GM23338 (cell line): ENCODE data around the gene PRKCH. TPM values are rescaled to one million over a fixed set of nuclear protein-coding genes. Genes with fewer than 3 reads are reported as not detected.

Source experiments
- ATAC-seq: fragments of 200-7000 bp; cut with Tn5 transposase; 3 replicates; pipeline ENCODE4 v1.9.1; 2020
- DNase-seq: peaks from one replicate; pipeline ENCODE4 v3.0.0-alpha.2; 2015; ENCODE audit warnings: low spot score
- H2AFZ ChIP-seq: fragments of 200-600 bp; sonication (generic); 2 replicates; pipeline ENCODE4 v1.8.0; 2016; ENCODE audit warnings: antibody characterized with exemption, mild to moderate bottlenecking, moderate library complexity
- H3F3A ChIP-seq: fragments of 200-600 bp; sonication (generic); replicated peaks from 2 replicates; pipeline ENCODE4 v1.8.0; 2017; ENCODE audit warnings: antibody characterized with exemption, mixed run types, low read depth
- H3K27ac ChIP-seq: fragments of 200-600 bp; sonication (generic); 2 replicates; pipeline ENCODE4 v1.6.1; 2016; ENCODE audit warnings: low read depth
- H3K27me3 ChIP-seq: fragments of 200-600 bp; sonication (generic); 2 replicates; pipeline ENCODE4 v1.8.0; 2016; ENCODE audit warnings: mild to moderate bottlenecking, mixed run types, moderate library complexity; ENCODE audit not compliant: insufficient read depth
- H3K36me3 ChIP-seq: fragments of 200-600 bp; sonication (generic); 2 replicates; pipeline ENCODE4 v1.8.0; 2016; ENCODE audit warnings: mild to moderate bottlenecking; ENCODE audit not compliant: insufficient read depth
- H3K4me1 ChIP-seq: fragments of 200-600 bp; sonication (generic); 2 replicates; pipeline ENCODE4 v1.8.0; 2016; ENCODE audit warnings: mild to moderate bottlenecking, moderate library complexity; ENCODE audit not compliant: insufficient read depth
- H3K4me2 ChIP-seq: fragments of 200-600 bp; sonication (generic); 2 replicates; pipeline ENCODE4 v1.7.1; 2017; ENCODE audit warnings: mixed run types
- H3K4me3 ChIP-seq: fragments of 200-600 bp; sonication (generic); 2 replicates; pipeline ENCODE4 v1.6.1; 2016; ENCODE audit warnings: mixed run types
- H3K79me2 ChIP-seq: fragments of 200-600 bp; sonication (generic); replicated peaks from 2 replicates; pipeline ENCODE4 v1.8.0; 2017; ENCODE audit warnings: mild to moderate bottlenecking; ENCODE audit not compliant: insufficient read depth
- H3K9me2 ChIP-seq: fragments of 200-600 bp; sonication (generic); 2 replicates; pipeline ENCODE4 v1.8.0; 2017; ENCODE audit not compliant: insufficient read depth
- H4K20me1 ChIP-seq: fragments of 200-600 bp; sonication (generic); replicated peaks from 2 replicates; pipeline ENCODE4 v1.8.0; 2017; ENCODE audit warnings: mild to moderate bottlenecking; ENCODE audit not compliant: insufficient read depth
- H3K27ac Mint-ChIP-seq: 2 replicates; pipeline ENCODE4 v1.8.0; 2020; ENCODE audit warnings: inconsistent platforms, mild to moderate bottlenecking, moderate library complexity, mixed read lengths
- H3K27me3 Mint-ChIP-seq: 3 replicates; pipeline ENCODE4 v1.8.0; 2022; ENCODE audit warnings: low read depth, mild to moderate bottlenecking, moderate library complexity, mixed read lengths, inconsistent platforms; ENCODE audit not compliant: insufficient read depth, poor library complexity
- H3K36me3 Mint-ChIP-seq: 3 replicates; pipeline ENCODE4 v1.8.0; 2021; ENCODE audit warnings: low read depth, mild to moderate bottlenecking, inconsistent platforms, moderate library complexity, mixed read lengths
- H3K4me1 Mint-ChIP-seq: 3 replicates; pipeline ENCODE4 v1.8.0; 2020; ENCODE audit warnings: mild to moderate bottlenecking, inconsistent platforms, mixed read lengths
- H3K4me3 Mint-ChIP-seq: 3 replicates; pipeline ENCODE4 v1.8.0; 2021; ENCODE audit warnings: moderate library complexity, mild to moderate bottlenecking, inconsistent platforms, mixed read lengths
- H3K9me3 Mint-ChIP-seq: 3 replicates; pipeline ENCODE4 v1.8.0; 2020; ENCODE audit warnings: moderate library complexity, mild to moderate bottlenecking, inconsistent platforms, mixed read lengths
- CREB1 ChIP-seq: fragments of 250-450 bp; sonication (Bioruptor Pico); IDR thresholded peaks from 2 replicates; pipeline ENCODE4 v1.5.0; 2020; ENCODE audit warnings: low read depth, mild to moderate bottlenecking, moderate library complexity
- EZH2 ChIP-seq: fragments of 200-600 bp; sonication (generic); IDR thresholded peaks from one replicate; pipeline ENCODE4 v1.8.0; 2017; ENCODE audit warnings: antibody characterized with exemption, mild to moderate bottlenecking, low read depth; ENCODE audit not compliant: unreplicated experiment
- EZH2phosphoT487 ChIP-seq: fragments of 200-600 bp; sonication (generic); IDR thresholded peaks from one replicate; pipeline ENCODE4 v1.8.1; 2018; ENCODE audit warnings: antibody characterized with exemption; ENCODE audit not compliant: unreplicated experiment
- JUNB ChIP-seq: IDR thresholded peaks from one replicate; pipeline ENCODE4 v1.6.1; 2016; ENCODE audit warnings: antibody characterized with exemption; ENCODE audit not compliant: unreplicated experiment
- NANOG ChIP-seq: IDR thresholded peaks from 2 replicates; pipeline ENCODE4 v1.6.1; 2016; ENCODE audit warnings: antibody characterized with exemption, borderline replicate concordance
- POLR2AphosphoS5 ChIP-seq: IDR thresholded peaks from 2 replicates; pipeline ENCODE4 v1.6.1; 2016; ENCODE audit warnings: antibody characterized with exemption, low read depth
- STAT1 ChIP-seq: IDR thresholded peaks from one replicate; pipeline ENCODE4 v1.6.1; 2016; ENCODE audit warnings: antibody characterized with exemption; ENCODE audit not compliant: unreplicated experiment
- ZNF114 ChIP-seq: fragments of 250-450 bp; sonication (Bioruptor Pico); IDR thresholded peaks from 2 replicates; pipeline ENCODE4 v1.5.0; 2020; ENCODE audit warnings: mild to moderate bottlenecking, moderate library complexity
- ZNF331 ChIP-seq: fragments of 250-450 bp; sonication (Bioruptor Pico); IDR thresholded peaks from 2 replicates; pipeline ENCODE4 v1.5.0; 2020; ENCODE audit warnings: low read depth, mild to moderate bottlenecking, moderate library complexity
- ZNF462 ChIP-seq: fragments of 250-450 bp; sonication (Bioruptor Pico); IDR thresholded peaks from 2 replicates; pipeline ENCODE4 v1.5.0; 2020; ENCODE audit warnings: mild to moderate bottlenecking, moderate library complexity
- polyA plus RNA-seq: library from polyadenylated mRNA; unstranded; fragments of >200 nt; fragmentation: Nextera tagmentation; extraction: Ambion mirVana; gene quantifications from 2 replicates; pipeline ENCODE4 v1.2.1, GENCODE V29; 2016
- total RNA-seq: library from RNA; depleted of rRNA; stranded (reverse); fragments of >200 nt; shearing (Covaris generic); gene quantifications from 2 replicates; pipeline ENCODE4 v1.2.3, GENCODE V29; 2014
- TF ChIP-seq, protein P1 (sequence below): IDR thresholded peaks from one replicate; pipeline ENCODE4 v1.6.1; 2018; ENCODE audit warnings: antibody characterized with exemption; ENCODE audit not compliant: unreplicated experiment
- TF ChIP-seq, protein P2 (sequence below): IDR thresholded peaks from 2 replicates; pipeline ENCODE4 v1.6.1; 2016; ENCODE audit warnings: antibody characterized with exemption
- TF ChIP-seq, protein P3 (sequence below), 2 experiments: fragments of 200-600 bp in 1 of 2; sonication (generic) in 1 of 2; conservative IDR thresholded peaks; 2 replicates each; pipeline versions ENCODE4 v1.5.1 to v1.6.1; 2016 to 2017; ENCODE audit warnings: antibody characterized with exemption in 2 of 2, low read depth in 2 of 2, mild to moderate bottlenecking in 2 of 2, moderate library complexity in 1 of 2

The PRKCH gene
- total and polyA plus RNA-seq, 2 experiments from 2014 or later, result 5.4 to 10.1 TPM

DNA sequence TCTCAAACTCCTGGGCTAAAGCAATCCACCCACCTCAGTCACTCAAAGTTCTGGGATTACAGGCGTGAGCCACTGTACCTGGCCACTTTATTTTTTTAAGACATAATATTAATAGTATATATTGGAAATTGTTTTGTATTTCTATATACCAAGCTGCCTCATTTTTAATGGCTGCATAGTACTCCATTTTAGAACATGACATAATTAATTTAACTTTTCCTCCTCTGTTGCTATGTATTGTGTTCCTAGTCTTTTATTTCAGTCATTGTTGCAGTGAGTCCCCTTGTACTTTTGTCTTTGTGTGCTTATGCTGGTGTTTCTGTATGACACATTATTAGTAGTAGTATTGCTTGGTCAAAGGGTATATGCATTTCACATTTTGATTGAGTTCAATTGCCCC is 138.7 kb downstream of the PRKCH start:
- H3K27me3 Mint-ChIP-seq, result no peaks in the 10 kb centered on the region
- DNase-seq, result no peak
- Histone ChIP-seq H3K79me2 (no peaks in the 10 kb centered on the region), H3K4me1 (peaks cover 11% of the 10 kb centered on the region), H2AFZ (no peak overlapping the region), H3K27ac (no peak overlapping the region), H3F3A (no peaks in the 10 kb centered on the region), H3K27me3 (no peaks in the 10 kb centered on the region), H3K9me2 (no peaks in the 10 kb centered on the region), H3K4me3 (no peak overlapping the region), H4K20me1 (no peaks in the 10 kb centered on the region), H3K36me3 (no peaks in the 10 kb centered on the region), H3K4me2 (no peak overlapping the region)
- H3K36me3 Mint-ChIP-seq, result peaks cover 3% of the 10 kb centered on the region; the same call in 1 of the 3 replicates
- H3K4me1 Mint-ChIP-seq, result peaks cover 12% of the 10 kb centered on the region
- H3K9me3 Mint-ChIP-seq, result no peaks in the 10 kb centered on the region
- H3K27ac Mint-ChIP-seq, result no peak overlapping the region
- no peak overlapping the region for H3K4me3 Mint-ChIP-seq
- ATAC-seq, result no peak
- no peak for TF ChIP-seq EZH2phosphoT487
- no peak for TF ChIP-seq CREB1
- TF ChIP-seq, protein P1, sequence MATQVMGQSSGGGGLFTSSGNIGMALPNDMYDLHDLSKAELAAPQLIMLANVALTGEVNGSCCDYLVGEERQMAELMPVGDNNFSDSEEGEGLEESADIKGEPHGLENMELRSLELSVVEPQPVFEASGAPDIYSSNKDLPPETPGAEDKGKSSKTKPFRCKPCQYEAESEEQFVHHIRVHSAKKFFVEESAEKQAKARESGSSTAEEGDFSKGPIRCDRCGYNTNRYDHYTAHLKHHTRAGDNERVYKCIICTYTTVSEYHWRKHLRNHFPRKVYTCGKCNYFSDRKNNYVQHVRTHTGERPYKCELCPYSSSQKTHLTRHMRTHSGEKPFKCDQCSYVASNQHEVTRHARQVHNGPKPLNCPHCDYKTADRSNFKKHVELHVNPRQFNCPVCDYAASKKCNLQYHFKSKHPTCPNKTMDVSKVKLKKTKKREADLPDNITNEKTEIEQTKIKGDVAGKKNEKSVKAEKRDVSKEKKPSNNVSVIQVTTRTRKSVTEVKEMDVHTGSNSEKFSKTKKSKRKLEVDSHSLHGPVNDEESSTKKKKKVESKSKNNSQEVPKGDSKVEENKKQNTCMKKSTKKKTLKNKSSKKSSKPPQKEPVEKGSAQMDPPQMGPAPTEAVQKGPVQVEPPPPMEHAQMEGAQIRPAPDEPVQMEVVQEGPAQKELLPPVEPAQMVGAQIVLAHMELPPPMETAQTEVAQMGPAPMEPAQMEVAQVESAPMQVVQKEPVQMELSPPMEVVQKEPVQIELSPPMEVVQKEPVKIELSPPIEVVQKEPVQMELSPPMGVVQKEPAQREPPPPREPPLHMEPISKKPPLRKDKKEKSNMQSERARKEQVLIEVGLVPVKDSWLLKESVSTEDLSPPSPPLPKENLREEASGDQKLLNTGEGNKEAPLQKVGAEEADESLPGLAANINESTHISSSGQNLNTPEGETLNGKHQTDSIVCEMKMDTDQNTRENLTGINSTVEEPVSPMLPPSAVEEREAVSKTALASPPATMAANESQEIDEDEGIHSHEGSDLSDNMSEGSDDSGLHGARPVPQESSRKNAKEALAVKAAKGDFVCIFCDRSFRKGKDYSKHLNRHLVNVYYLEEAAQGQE, result no peak
- no peak for TF ChIP-seq JUNB
- TF ChIP-seq NANOG, result no peak
- no peak for TF ChIP-seq EZH2
- TF ChIP-seq ZNF462 (CRISPR knock-in tag), result no peak
- TF ChIP-seq ZNF114 (CRISPR knock-in tag), result no peak
- no peak for TF ChIP-seq ZNF331
- TF ChIP-seq, protein P2, sequence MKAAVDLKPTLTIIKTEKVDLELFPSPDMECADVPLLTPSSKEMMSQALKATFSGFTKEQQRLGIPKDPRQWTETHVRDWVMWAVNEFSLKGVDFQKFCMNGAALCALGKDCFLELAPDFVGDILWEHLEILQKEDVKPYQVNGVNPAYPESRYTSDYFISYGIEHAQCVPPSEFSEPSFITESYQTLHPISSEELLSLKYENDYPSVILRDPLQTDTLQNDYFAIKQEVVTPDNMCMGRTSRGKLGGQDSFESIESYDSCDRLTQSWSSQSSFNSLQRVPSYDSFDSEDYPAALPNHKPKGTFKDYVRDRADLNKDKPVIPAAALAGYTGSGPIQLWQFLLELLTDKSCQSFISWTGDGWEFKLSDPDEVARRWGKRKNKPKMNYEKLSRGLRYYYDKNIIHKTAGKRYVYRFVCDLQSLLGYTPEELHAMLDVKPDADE, result no peak
- TF ChIP-seq, protein P3, sequence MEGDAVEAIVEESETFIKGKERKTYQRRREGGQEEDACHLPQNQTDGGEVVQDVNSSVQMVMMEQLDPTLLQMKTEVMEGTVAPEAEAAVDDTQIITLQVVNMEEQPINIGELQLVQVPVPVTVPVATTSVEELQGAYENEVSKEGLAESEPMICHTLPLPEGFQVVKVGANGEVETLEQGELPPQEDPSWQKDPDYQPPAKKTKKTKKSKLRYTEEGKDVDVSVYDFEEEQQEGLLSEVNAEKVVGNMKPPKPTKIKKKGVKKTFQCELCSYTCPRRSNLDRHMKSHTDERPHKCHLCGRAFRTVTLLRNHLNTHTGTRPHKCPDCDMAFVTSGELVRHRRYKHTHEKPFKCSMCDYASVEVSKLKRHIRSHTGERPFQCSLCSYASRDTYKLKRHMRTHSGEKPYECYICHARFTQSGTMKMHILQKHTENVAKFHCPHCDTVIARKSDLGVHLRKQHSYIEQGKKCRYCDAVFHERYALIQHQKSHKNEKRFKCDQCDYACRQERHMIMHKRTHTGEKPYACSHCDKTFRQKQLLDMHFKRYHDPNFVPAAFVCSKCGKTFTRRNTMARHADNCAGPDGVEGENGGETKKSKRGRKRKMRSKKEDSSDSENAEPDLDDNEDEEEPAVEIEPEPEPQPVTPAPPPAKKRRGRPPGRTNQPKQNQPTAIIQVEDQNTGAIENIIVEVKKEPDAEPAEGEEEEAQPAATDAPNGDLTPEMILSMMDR (conservative IDR thresholded peaks at IDR 0.05; ENCODE audit: low read depth in 2 of 2), result no peak
- no peak for TF ChIP-seq STAT1
- TF ChIP-seq POLR2AphosphoS5, result no peak
